ENCODE results near the gene ZC3H4. TPM values are rescaled to one million over a fixed set of nuclear protein-coding genes. Genes with fewer than 3 reads are reported as not detected.

ZC3H4 gene
- total RNA-seq, 1 experiment from 2014 or later, result 45.1 TPM

GRCh38 chr19:47065242-47065641, 48.3 kb downstream of the ZC3H4 start:
- H3K4me3 ChIP-seq (replicated peaks in 1 of 2; ENCODE audit: low read depth in 1 of 2, low read length in 2 of 2), result no peak overlapping the region
- no peak overlapping the region for H3K27ac ChIP-seq (ENCODE audit: low read depth, low read length)
- no peak overlapping the region for H3K9ac ChIP-seq (ENCODE audit: low read length)
- ChIA-PET CTCF (no interaction called here), POLR2A (no interaction called here), RAD21 (ENCODE audit: low non-redundant PET in 1 of 2, low total read pairs in 2 of 2, uncharacterized antibody in 2 of 2, unreplicated experiment in 2 of 2) (no interaction called here)
- H3K9me2 ChIP-seq (ENCODE audit: insufficient read depth), result no peaks in the 10 kb centered on the region
- no peaks in the 10 kb centered on the region for H3K9me3 ChIP-seq (ENCODE audit: control insufficient read depth in 1 of 2, insufficient read depth in 1 of 2, low read depth in 1 of 2, low read length in 2 of 2)
- H3K79me2 ChIP-seq (ENCODE audit: insufficient read depth, low read length), result no peaks in the 10 kb centered on the region
- TF ChIP-seq ZNF274 (IDR thresholded peaks at IDR 0.05; ENCODE audit: low read depth, low read length) (no peak), CEBPB (IDR thresholded peaks at IDR 0.05; ENCODE audit: low read depth) (no peak), EZH2 (IDR thresholded peaks at IDR 0.05) (no peak), JUND (IDR thresholded peaks at IDR 0.05) (no peak), ZBTB33 (IDR thresholded peaks at IDR 0.05; ENCODE audit: extremely low read depth, insufficient replicate concordance, low read length) (no peak), TCF7L2 (IDR thresholded peaks at IDR 0.05; ENCODE audit: borderline replicate concordance, extremely low read depth, insufficient read depth, insufficient read length) (no peak), FOSL1 (IDR thresholded peaks at IDR 0.05; ENCODE audit: low read depth) (no peak), ATF3 (IDR thresholded peaks at IDR 0.05) (no peak), CBX3 (IDR thresholded peaks at IDR 0.05; ENCODE audit: low read depth) (no peak), ZFX (IDR thresholded peaks at IDR 0.05) (no peak), YY1 (IDR thresholded peaks at IDR 0.05; ENCODE audit: extremely low read depth, insufficient replicate concordance, low read depth, low read length) (no peak), EZH2phosphoT487 (IDR thresholded peaks at IDR 0.05; ENCODE audit: borderline replicate concordance) (no peak), EGR1 (IDR thresholded peaks at IDR 0.05; ENCODE audit: low read depth) (no peak)
- no TSS peak for BruUV-seq (replicated peaks)
- intact Hi-C loops (cut with micrococcal nuclease), result no loop called here
- no peak for DNase-seq (ENCODE audit: low read depth, low spot score)
- ATAC-seq, result no peak
- no peaks in the 10 kb centered on the region for H3K27me3 ChIP-seq (ENCODE audit: insufficient read depth, low read length)
- H4K20me1 ChIP-seq (ENCODE audit: insufficient read depth), result no peaks in the 10 kb centered on the region
- H3K4me2 ChIP-seq (ENCODE audit: low read length), result no peak overlapping the region
- no peak overlapping the region for H2AFZ ChIP-seq (ENCODE audit: low read depth, low read length, poor library complexity, severe bottlenecking)
- H3K4me1 ChIP-seq (ENCODE audit: control insufficient read depth in 1 of 2, insufficient read depth in 2 of 2, low read length in 2 of 2), result peaks cover 4 to 10% of the 10 kb centered on the region in 2 experiments; a peak in 2 of 4 replicates
- H3K36me3 ChIP-seq (ENCODE audit: control insufficient read depth in 1 of 2, insufficient read depth in 2 of 2, low read length in 2 of 2), result peaks cover 3 to 10% of the 10 kb centered on the region in 2 experiments; a peak in 2 of 4 replicates
